ENCODE data around the gene DHRS12. TPM values are rescaled to one million over a fixed set of nuclear protein-coding genes. Genes with fewer than 3 reads are reported as not detected.

The DHRS12 gene
- total RNA-seq, 1 donor from 2014 or later = 17.3 TPM

- Mint-ChIP-seq H3K36me3 (no peaks in the 10 kb centered on the region), H3K27ac (no peak overlapping the region), H3K4me1 (peaks cover 1% of the 10 kb centered on the region), H3K9me3 (no peaks in the 10 kb centered on the region), H3K27me3 (ENCODE audit: low read depth) (no peaks in the 10 kb centered on the region), H3K4me3 (no peak overlapping the region)
- TF ChIP-seq CTCF (IDR thresholded peaks at IDR 0.05; ENCODE audit: unreplicated experiment) = no peak
- DNase-seq (ENCODE audit: low spot score in 2 of 2, unreplicated experiment in 2 of 2) = no peak
Observed at GRCh38 chr13:51839711-51840540, 36.0 kb upstream of the DHRS12 start.

GRCh38 chr13:51838240-51838846 is 34.4 kb upstream of the DHRS12 start:
- Mint-ChIP-seq H3K27me3 (ENCODE audit: low read depth) (no peaks in the 10 kb centered on the region), H3K36me3 (no peaks in the 10 kb centered on the region), H3K27ac (no peak overlapping the region), H3K4me1 (peaks cover 2% of the 10 kb centered on the region), H3K9me3 (no peaks in the 10 kb centered on the region), H3K4me3 (no peak overlapping the region)
- TF ChIP-seq CTCF (IDR thresholded peaks at IDR 0.05; ENCODE audit: unreplicated experiment) = no peak
- DNase-seq (ENCODE audit: low spot score in 2 of 2, unreplicated experiment in 2 of 2) = no peak

- Mint-ChIP-seq H3K36me3 (no peaks in the 10 kb centered on the region), H3K27me3 (ENCODE audit: low read depth) (peaks cover 2% of the 10 kb centered on the region), H3K9me3 (no peaks in the 10 kb centered on the region), H3K4me3 (no peak overlapping the region), H3K27ac (no peak overlapping the region), H3K4me1 (peaks cover 2% of the 10 kb centered on the region)
- DNase-seq (ENCODE audit: low spot score in 2 of 2, unreplicated experiment in 2 of 2) = no peak
- TF ChIP-seq CTCF (IDR thresholded peaks at IDR 0.05; ENCODE audit: unreplicated experiment) = no peak
Observed at GRCh38 chr13:51837016-51837415, 33.1 kb upstream of the DHRS12 start.

GRCh38 chr13:51834581-51835171 is 30.7 kb upstream of the DHRS12 start:
- Mint-ChIP-seq H3K4me1 (peaks cover 2% of the 10 kb centered on the region), H3K27me3 (ENCODE audit: low read depth) (peaks cover 2% of the 10 kb centered on the region), H3K36me3 (no peaks in the 10 kb centered on the region), H3K27ac (no peak overlapping the region), H3K4me3 (no peak overlapping the region), H3K9me3 (no peaks in the 10 kb centered on the region)
- no peak for DNase-seq (ENCODE audit: low spot score in 2 of 2, unreplicated experiment in 2 of 2)
- no peak for TF ChIP-seq CTCF (IDR thresholded peaks at IDR 0.05; ENCODE audit: unreplicated experiment)

- H3K27ac Mint-ChIP-seq = no peak overlapping the region
- H3K27me3 Mint-ChIP-seq (ENCODE audit: low read depth) = peaks cover 2% of the 10 kb centered on the region
- peaks cover 2% of the 10 kb centered on the region for H3K4me1 Mint-ChIP-seq
- H3K4me3 Mint-ChIP-seq = no peak overlapping the region
- H3K36me3 Mint-ChIP-seq = no peaks in the 10 kb centered on the region
- no peak for TF ChIP-seq CTCF (IDR thresholded peaks at IDR 0.05; ENCODE audit: unreplicated experiment)
- H3K9me3 Mint-ChIP-seq = no peaks in the 10 kb centered on the region
- no peak for DNase-seq (ENCODE audit: low spot score in 2 of 2, unreplicated experiment in 2 of 2)
Observed at GRCh38 chr13:51833980-51834379, 30.0 kb upstream of the DHRS12 start.

Measured in mesothelial cell of epicardium (in vitro differentiated cells).